ENCODE measurements around the gene FGF14. TPM values are rescaled to one million over a fixed set of nuclear protein-coding genes. Genes with fewer than 3 reads are reported as not detected.

FGF14 gene
- total and polyA plus RNA-seq, 2 of the 4 experiments (the other 2 are of a cell fraction), result under 0.01 TPM; not detected in 1

- in situ Hi-C loops (cut with MboI; ENCODE audit: low sequenced_read_pairs), result no loop called here
- H3K4me1 ChIP-seq (ENCODE audit: control insufficient read depth, insufficient read depth, low read length), result no peaks in the 10 kb centered on the region
- dilution Hi-C loops (cut with HindIII; ENCODE audit: low sequenced_read_pairs, unreplicated experiment), result no loop called here
- no peak overlapping the region for H3K4me2 ChIP-seq (ENCODE audit: low read depth, low read length)
- ChIA-PET POLR2A (ENCODE audit: unreplicated experiment) (no interaction called here), CTCF (no interaction called here)
- no peak overlapping the region for H3K27ac ChIP-seq (ENCODE audit: insufficient read depth, low read length)
- H3K4me3 ChIP-seq (ENCODE audit: insufficient read depth, low read depth, low read length), result no peak overlapping the region
- H3K27me3 ChIP-seq (ENCODE audit: control insufficient read depth, insufficient read depth, low read length), result no peaks in the 10 kb centered on the region
- H4K91ac ChIP-seq (ENCODE audit: insufficient read depth, low read depth, low read length), result no peak overlapping the region
- no peak overlapping the region for H3K9ac ChIP-seq (ENCODE audit: low read depth, low read length)
- H3K4ac ChIP-seq (ENCODE audit: low read depth, low read length), result no peak overlapping the region
- no peak overlapping the region for H4K5ac ChIP-seq (ENCODE audit: low read depth, low read length)
- no peak overlapping the region for H2BK5ac ChIP-seq (ENCODE audit: low read depth, low read length, poor library complexity, severe bottlenecking)
- no peak overlapping the region for H3K23ac ChIP-seq (ENCODE audit: low read depth, low read length)
- no peak overlapping the region for H2AK9ac ChIP-seq (replicated peaks; ENCODE audit: low read depth, low read length, poor library complexity)
- H3K56ac ChIP-seq (ENCODE audit: extremely low read depth, insufficient read depth, low read length), result no peak overlapping the region
- no peak overlapping the region for H2BK120ac ChIP-seq (ENCODE audit: low read depth, low read length)
- no TSS peak for BruUV-seq (replicated peaks)
- DNase-seq (no peak), ATAC-seq (ENCODE audit: low read depth) (no peak)
- no peak overlapping the region for H4K8ac ChIP-seq (ENCODE audit: low read depth in 2 of 2, low read length in 2 of 2)
- no peak overlapping the region for H3K18ac ChIP-seq (ENCODE audit: low read depth, low read length)
- no peaks in the 10 kb centered on the region for H3K9me3 ChIP-seq (ENCODE audit: control insufficient read depth, insufficient read depth, low read length)
- intact Hi-C loops (cut with micrococcal nuclease), result no loop called here
- TF ChIP-seq MAZ (IDR thresholded peaks at IDR 0.05; ENCODE audit: borderline replicate concordance, low read depth, low read length) (no peak), RFX5 (IDR thresholded peaks at IDR 0.05; ENCODE audit: low read depth, low read length) (no peak)
- H4K20me1 ChIP-seq (ENCODE audit: insufficient read depth, low read length), result no peaks in the 10 kb centered on the region
- no peaks in the 10 kb centered on the region for H3K36me3 ChIP-seq (ENCODE audit: control insufficient read depth, insufficient read depth, low read length)
- H3K9me1 ChIP-seq (ENCODE audit: insufficient read depth, low read length), result no peaks in the 10 kb centered on the region
- H3K14ac ChIP-seq (replicated peaks; ENCODE audit: low read depth, low read length), result no peak overlapping the region
- H3K79me1 ChIP-seq (ENCODE audit: low read depth in 1 of 2, low read length in 2 of 2), result no peaks in the 10 kb centered on the region
- no peak overlapping the region for H2BK20ac ChIP-seq (ENCODE audit: low read depth, low read length)
- WGBS, 2 experiments (ENCODE audit: extremely low coverage in 2 of 2, insufficient read length in 1 of 2), result no CpG with 5 or more reads among the region's 2 CpGs
- H2AK5ac ChIP-seq (ENCODE audit: low read depth, low read length), result no peak overlapping the region
- H2AFZ ChIP-seq (replicated peaks; ENCODE audit: low read length, poor library complexity), result no peak overlapping the region
- no peak overlapping the region for H2BK15ac ChIP-seq (ENCODE audit: low read depth, low read length)
These were observed 690.4 kb downstream of the FGF14 start for GRCh38 chr13:101711307-101712025.

Measured in IMR-90 (cell line).